Activated CD8-positive, alpha-beta memory T cell treated with anti-CD3 and anti-CD28 coated beads, Interleukin-2, amount 10 ng/mL, durations not matched to agents 7 days and 5 days (primary cell): ENCODE results near the gene UQCRFS1. TPM values are rescaled to one million over a fixed set of nuclear protein-coding genes. Genes with fewer than 3 reads are reported as not detected.
"Not testable (repeated sequence)": the region's sequence is repeated elsewhere in the genome, so short reads cannot be mapped to it uniquely, and the experiment has no call there.

Experiments
- ATAC-seq: fragments of 150-1000 bp; cut with Tn5 transposase; one replicate; pipeline ENCODE4 v1.10.0; 2021; ENCODE audit warnings: moderate library complexity
- CTCF ChIA-PET: fragments of 350-600 bp; sonication (Branson Sonifier 250); formaldehyde crosslinking; loops from one replicate; lab custom pipeline; 2021; ENCODE audit warnings: antibody characterized with exemption; lab: Charles Lee
- DNase-seq: peaks from one replicate; pipeline ENCODE4 v3.0.0-alpha.2; 2020
- H3K27ac Mint-ChIP-seq: one replicate; pipeline ENCODE4 v1.8.0; 2021; ENCODE audit warnings: mild to moderate bottlenecking, mixed read lengths
- H3K27me3 Mint-ChIP-seq: one replicate; pipeline ENCODE4 v1.8.0; 2021; ENCODE audit warnings: mixed read lengths
- H3K36me3 Mint-ChIP-seq: one replicate; pipeline ENCODE4 v1.8.0; 2021; ENCODE audit warnings: mild to moderate bottlenecking, mixed read lengths
- H3K4me1 Mint-ChIP-seq: one replicate; pipeline ENCODE4 v1.8.0; 2021; ENCODE audit warnings: mixed read lengths
- H3K4me3 Mint-ChIP-seq: one replicate; pipeline ENCODE4 v1.8.0; 2021; ENCODE audit warnings: mild to moderate bottlenecking, moderate library complexity, mixed read lengths
- H3K9me3 Mint-ChIP-seq: one replicate; pipeline ENCODE4 v1.8.0; 2022; ENCODE audit warnings: low read depth, mixed read lengths
- total RNA-seq, 2 experiments: library from RNA; stranded (reverse); gene quantifications; one replicate each; pipeline ENCODE4 v1.2.3, GENCODE V29; 2021

Gene UQCRFS1
- total RNA-seq, 2 experiments from 2014 or later, result 33.6 to 39.7 TPM

GRCh38 chr19:29210502-29210901 is 2.4 kb downstream of the UQCRFS1 start:
- CTCF ChIA-PET, H3K27me3 Mint-ChIP-seq, H3K4me3 Mint-ChIP-seq, DNase-seq, H3K27ac Mint-ChIP-seq, ATAC-seq, H3K9me3 Mint-ChIP-seq: not testable (repeated sequence)
- H3K4me1 Mint-ChIP-seq, result peaks cover 38% of the 10 kb centered on the region
- peaks cover 54% of the 10 kb centered on the region for H3K36me3 Mint-ChIP-seq

DNA sequence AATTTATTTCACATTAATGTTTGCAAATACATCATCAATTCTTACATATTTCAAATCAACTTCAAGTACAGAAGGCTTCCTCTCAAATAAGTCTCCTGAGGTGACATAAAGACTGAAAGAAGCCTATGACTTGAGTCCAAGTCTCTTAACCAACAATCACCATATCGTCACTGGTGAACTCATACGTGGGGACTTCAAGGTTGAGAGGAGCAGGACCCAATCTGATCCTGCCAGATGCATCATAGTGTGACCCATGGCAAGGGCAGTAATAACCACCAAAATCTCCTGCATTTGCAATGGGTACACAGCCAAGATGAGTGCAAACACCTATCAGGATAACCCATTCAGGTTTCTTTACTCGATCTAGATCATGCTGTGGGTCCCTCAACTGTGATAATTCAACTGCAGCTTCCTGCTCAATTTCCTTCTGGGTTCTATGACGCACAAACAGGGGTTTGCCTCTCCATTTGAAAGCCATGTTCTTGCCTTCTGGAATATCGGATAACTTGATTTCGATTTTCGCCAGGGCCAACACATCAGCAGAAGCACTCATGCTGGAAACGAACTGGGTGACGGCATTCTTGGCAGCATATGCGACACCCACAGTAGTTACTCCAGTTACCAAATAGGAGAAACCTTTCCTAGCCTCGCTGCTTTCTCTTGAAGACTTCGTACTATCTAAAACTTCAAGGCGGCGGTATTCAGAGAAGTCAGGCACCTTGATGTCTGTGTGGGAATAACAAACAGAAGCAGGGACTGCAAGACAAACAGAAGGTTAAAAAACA is 5.4 kb downstream of the UQCRFS1 start:
- H3K27ac Mint-ChIP-seq, H3K4me3 Mint-ChIP-seq, DNase-seq, ATAC-seq, CTCF ChIA-PET, H3K9me3 Mint-ChIP-seq, H3K27me3 Mint-ChIP-seq: not testable (repeated sequence)
- peaks cover 58% of the 10 kb centered on the region for H3K36me3 Mint-ChIP-seq
- H3K4me1 Mint-ChIP-seq, result peaks cover 36% of the 10 kb centered on the region

- Mint-ChIP-seq H3K4me1 (peaks cover 27% of the 10 kb centered on the region), H3K27ac (no peak overlapping the region), H3K36me3 (peaks cover 47% of the 10 kb centered on the region), H3K4me3 (no peak overlapping the region), H3K27me3 (no peaks in the 10 kb centered on the region), H3K9me3 (peaks cover 2% of the 10 kb centered on the region)
- DNase-seq (no peak), ATAC-seq (no peak)
- CTCF ChIA-PET, result no interaction called here
Measured at GRCh38 chr19:29206453-29206852, 6.5 kb downstream of the UQCRFS1 start.

DNA sequence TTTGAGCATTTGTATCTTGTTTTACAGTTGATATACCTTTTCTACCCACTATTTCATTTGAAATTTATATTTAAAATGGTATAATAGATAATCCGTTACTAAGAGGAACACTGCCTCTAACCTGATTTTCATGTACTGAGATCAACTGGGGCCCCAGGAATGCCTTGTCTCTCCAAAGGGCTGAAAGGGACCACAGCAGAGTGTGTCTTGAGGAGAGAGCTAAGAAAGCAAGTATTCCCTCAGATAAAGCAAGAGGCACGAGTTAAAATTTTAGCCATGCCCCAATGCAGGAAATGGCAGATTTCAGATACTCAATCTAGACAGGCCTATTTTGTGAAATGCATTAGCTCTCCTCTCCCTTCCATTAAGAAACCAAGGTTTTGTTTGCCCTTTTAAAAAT is 10.7 kb downstream of the UQCRFS1 start:
- CTCF ChIA-PET, result interaction anchor here (0.9 kb wide), 1 partner anchor 61 kb away, joined by 3 read pairs; no protein-coding TSS in a partner anchor

DNA sequence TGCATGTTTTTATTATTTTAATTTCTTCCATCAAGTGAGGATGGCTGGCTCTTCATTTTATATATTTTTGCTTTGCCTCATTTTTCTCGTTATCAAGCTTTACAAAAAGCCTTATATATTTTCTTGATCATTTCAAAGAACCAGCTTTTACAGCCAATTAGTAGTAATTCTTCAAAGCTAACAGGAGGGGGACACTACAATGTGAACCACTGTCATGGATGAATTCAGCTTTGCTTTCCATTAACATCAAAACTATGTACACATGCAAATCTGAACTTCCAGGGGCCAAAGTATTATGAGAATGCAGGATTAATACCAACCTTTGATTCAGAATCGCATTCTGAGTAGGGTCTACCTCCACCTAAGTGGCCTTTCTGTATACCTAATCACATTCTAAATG is 11.1 kb downstream of the UQCRFS1 start:
- Mint-ChIP-seq H3K4me3 (no peak overlapping the region), H3K27me3 (no peaks in the 10 kb centered on the region), H3K27ac (no peak overlapping the region), H3K36me3 (peaks cover 14% of the 10 kb centered on the region), H3K4me1 (peaks cover 3% of the 10 kb centered on the region), H3K9me3 (no peaks in the 10 kb centered on the region)
- CTCF ChIA-PET, result interaction anchor here (0.9 kb wide), 1 partner anchor 61 kb away, joined by 3 read pairs; no protein-coding TSS in a partner anchor
- ATAC-seq (no peak), DNase-seq (no peak)

More for the DNA sequence above, 10.7 kb downstream of the UQCRFS1 start:
- H3K4me1 Mint-ChIP-seq, result peaks cover 3% of the 10 kb centered on the region
- H3K9me3 Mint-ChIP-seq, result no peaks in the 10 kb centered on the region
- H3K4me3 Mint-ChIP-seq, result no peak overlapping the region
- DNase-seq (no peak), ATAC-seq (no peak)
- H3K27ac Mint-ChIP-seq, result no peak overlapping the region
- peaks cover 16% of the 10 kb centered on the region for H3K36me3 Mint-ChIP-seq
- H3K27me3 Mint-ChIP-seq, result no peaks in the 10 kb centered on the region

DNA sequence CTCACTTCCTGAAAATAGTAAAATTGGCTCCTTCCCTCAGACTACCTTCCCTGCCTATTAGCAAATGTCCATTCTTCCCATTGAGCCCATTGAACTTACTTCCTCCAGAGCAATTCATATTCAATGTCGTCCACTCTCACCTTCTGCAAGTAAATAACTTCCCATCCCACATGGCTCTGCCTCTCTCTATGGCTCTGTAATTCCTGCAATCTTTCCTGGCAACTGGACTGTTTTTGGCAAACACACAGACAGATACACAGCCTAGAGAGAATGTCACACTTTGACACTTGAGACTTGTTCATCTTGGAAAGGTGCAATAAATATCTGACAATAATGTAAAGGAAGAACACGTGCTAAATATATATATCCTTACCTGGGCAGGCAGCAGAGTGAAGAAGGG is 18.3 kb downstream of the UQCRFS1 start:
- Mint-ChIP-seq H3K27ac (no peak overlapping the region), H3K4me1 (peaks cover 3% of the 10 kb centered on the region), H3K27me3 (no peaks in the 10 kb centered on the region), H3K9me3 (no peaks in the 10 kb centered on the region), H3K4me3 (no peak overlapping the region), H3K36me3 (no peaks in the 10 kb centered on the region)
- DNase-seq, result no peak
- CTCF ChIA-PET, result no interaction called here
- no peak for ATAC-seq

DNA sequence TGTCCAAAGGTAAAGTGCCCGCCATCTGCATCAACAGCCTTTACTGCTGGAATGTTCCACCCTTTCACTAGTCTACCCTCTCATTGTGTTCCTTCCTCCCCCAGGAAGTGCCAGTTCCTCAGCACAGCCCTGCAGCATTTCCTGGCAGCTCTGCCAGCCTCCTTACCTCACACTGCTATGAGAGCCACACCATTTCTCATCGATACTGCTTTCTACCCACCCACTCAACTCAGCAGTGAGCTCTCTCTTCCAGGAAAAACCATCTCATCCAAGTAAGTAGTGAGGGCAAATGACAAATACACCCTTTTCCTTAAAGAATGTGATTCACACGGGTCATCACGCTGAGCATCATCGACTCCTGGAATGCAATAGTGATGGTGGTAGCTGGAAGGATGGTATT is 19.8 kb downstream of the UQCRFS1 start:
- CTCF ChIA-PET, result no interaction called here
- no peak for DNase-seq
- H3K27me3 Mint-ChIP-seq, result no peaks in the 10 kb centered on the region
- H3K27ac Mint-ChIP-seq, result no peak overlapping the region
- H3K4me3 Mint-ChIP-seq, result no peak overlapping the region
- H3K36me3 Mint-ChIP-seq, result no peaks in the 10 kb centered on the region
- H3K9me3 Mint-ChIP-seq, result no peaks in the 10 kb centered on the region
- ATAC-seq, result no peak
- peaks cover 3% of the 10 kb centered on the region for H3K4me1 Mint-ChIP-seq

DNA sequence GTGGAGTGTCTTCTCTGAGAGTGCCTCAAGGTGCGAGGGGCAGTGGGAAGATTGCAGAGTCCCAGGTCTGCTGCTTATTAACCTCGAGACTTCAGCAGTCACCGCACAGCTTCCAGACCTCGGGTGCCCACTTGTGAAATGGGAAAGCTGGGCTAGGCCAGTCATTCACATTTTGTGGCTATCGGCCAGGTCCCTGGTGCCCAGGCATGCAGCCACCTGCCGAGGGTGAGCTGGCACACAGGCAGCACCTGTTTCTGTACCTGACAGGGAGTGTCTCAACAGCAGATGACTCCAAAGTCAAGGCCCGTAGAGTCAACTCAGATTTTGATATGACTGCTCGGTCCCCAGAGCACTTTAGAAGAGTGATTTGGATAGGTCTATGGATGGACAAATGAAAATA is 21.9 kb downstream of the UQCRFS1 start:
- DNase-seq (no peak), ATAC-seq (no peak)
- Mint-ChIP-seq H3K9me3 (no peaks in the 10 kb centered on the region), H3K36me3 (no peaks in the 10 kb centered on the region), H3K27me3 (no peaks in the 10 kb centered on the region), H3K4me3 (no peak overlapping the region), H3K27ac (no peak overlapping the region), H3K4me1 (peaks cover 3% of the 10 kb centered on the region)
- CTCF ChIA-PET, result no interaction called here

DNA sequence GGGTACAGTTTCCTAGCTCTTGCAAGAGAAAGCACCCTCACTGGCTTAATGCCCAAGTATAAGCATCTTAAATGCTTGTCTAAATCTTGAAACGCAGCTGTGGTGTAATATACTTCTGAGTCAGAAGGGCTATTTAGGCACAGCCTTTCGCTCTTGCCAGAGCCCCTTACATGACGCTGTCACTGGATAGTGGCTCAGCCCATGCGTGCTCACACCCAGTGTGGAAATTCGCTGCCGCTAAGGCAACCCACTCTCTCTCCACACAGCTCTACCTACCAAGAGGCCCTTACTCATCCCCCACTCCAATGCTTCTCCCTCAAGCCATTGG is 24.0 kb downstream of the UQCRFS1 start:
- Mint-ChIP-seq H3K9me3 (no peaks in the 10 kb centered on the region), H3K4me3 (no peak overlapping the region), H3K27me3 (no peaks in the 10 kb centered on the region), H3K27ac (no peak overlapping the region), H3K36me3 (no peaks in the 10 kb centered on the region), H3K4me1 (peaks cover 3% of the 10 kb centered on the region)
- DNase-seq (no peak), ATAC-seq (no peak)
- CTCF ChIA-PET, result no interaction called here

- H3K27ac Mint-ChIP-seq, result no peak overlapping the region
- no peak for DNase-seq
- CTCF ChIA-PET, result no interaction called here
- no peak overlapping the region for H3K4me3 Mint-ChIP-seq
- H3K36me3 Mint-ChIP-seq, result no peaks in the 10 kb centered on the region
- no peaks in the 10 kb centered on the region for H3K27me3 Mint-ChIP-seq
- peaks cover 3% of the 10 kb centered on the region for H3K4me1 Mint-ChIP-seq
- no peak for ATAC-seq
- H3K9me3 Mint-ChIP-seq, result no peaks in the 10 kb centered on the region
Measured at GRCh38 chr19:29188289-29189032, 24.5 kb downstream of the UQCRFS1 start.

DNA sequence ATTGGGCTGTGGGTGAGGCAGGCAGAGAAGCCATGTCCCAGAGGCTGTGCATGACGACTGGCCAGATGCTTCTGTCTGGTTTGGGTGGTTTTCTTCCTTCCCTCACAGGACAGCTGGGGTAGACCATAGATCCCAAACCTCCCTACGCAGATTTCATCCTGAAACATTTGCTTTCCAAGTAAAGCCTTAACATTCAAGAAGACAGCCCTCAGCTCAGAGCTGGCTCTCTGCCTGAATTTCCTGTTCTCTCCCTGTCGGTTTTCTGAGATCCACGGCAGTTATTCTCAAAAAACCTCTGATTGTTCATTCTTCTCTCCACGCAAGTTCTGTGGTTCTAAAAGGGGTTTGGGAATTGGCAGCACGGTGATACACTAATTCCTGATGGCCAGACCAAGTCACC is 25.3 kb downstream of the UQCRFS1 start:
- CTCF ChIA-PET, result no interaction called here
- no peaks in the 10 kb centered on the region for H3K4me1 Mint-ChIP-seq
- H3K27ac Mint-ChIP-seq, result no peak overlapping the region
- H3K36me3 Mint-ChIP-seq, result no peaks in the 10 kb centered on the region
- H3K27me3 Mint-ChIP-seq, result no peaks in the 10 kb centered on the region
- H3K9me3 Mint-ChIP-seq, result no peaks in the 10 kb centered on the region
- no peak for DNase-seq
- no peak overlapping the region for H3K4me3 Mint-ChIP-seq
- ATAC-seq, result no peak

GRCh38 chr19:29185427-29185826 is 27.5 kb downstream of the UQCRFS1 start:
- ATAC-seq (no peak), DNase-seq (no peak)
- H3K4me3 Mint-ChIP-seq, result no peak overlapping the region
- no peaks in the 10 kb centered on the region for H3K4me1 Mint-ChIP-seq
- no peaks in the 10 kb centered on the region for H3K36me3 Mint-ChIP-seq
- H3K27ac Mint-ChIP-seq, result no peak overlapping the region
- no peaks in the 10 kb centered on the region for H3K9me3 Mint-ChIP-seq
- CTCF ChIA-PET, result no interaction called here
- no peaks in the 10 kb centered on the region for H3K27me3 Mint-ChIP-seq

- no peak overlapping the region for H3K27ac Mint-ChIP-seq
- DNase-seq (no peak), ATAC-seq (no peak)
- H3K9me3 Mint-ChIP-seq, result peaks cover 26% of the 10 kb centered on the region
- no peaks in the 10 kb centered on the region for H3K4me1 Mint-ChIP-seq
- peaks cover 3% of the 10 kb centered on the region for H3K27me3 Mint-ChIP-seq
- CTCF ChIA-PET, result no interaction called here
- H3K4me3 Mint-ChIP-seq, result no peak overlapping the region
- peaks cover 3% of the 10 kb centered on the region for H3K36me3 Mint-ChIP-seq
Measured at GRCh38 chr19:29176981-29177754, 35.8 kb downstream of the UQCRFS1 start.
